NCI-H2107 treated with DMSO at 0.1 percent for 48 hours (cell line): Measurements from ENCODE around the gene SLC22A12.

Experiments
- DNase-seq: peaks from one replicate; lab custom pipeline; 2025; ENCODE audit not compliant: unreplicated experiment; lab: John Stamatoyannopoulos, UW

The SLC22A12 gene

GRCh38 chr11:64562723-64563351 lies 28.2 kb upstream of the SLC22A12 start:
- DNase-seq = no peak

GRCh38 chr11:64563966-64564365 lies 27.1 kb upstream of the SLC22A12 start:
- no peak for DNase-seq

- DNase-seq = no peak
Measured at GRCh38 chr11:64564419-64564818, 26.6 kb upstream of the SLC22A12 start.

GRCh38 chr11:64564947-64565889 lies 25.8 kb upstream of the SLC22A12 start:
- no peak for DNase-seq

- peak; percentile 10 for DNase-seq
Measured at GRCh38 chr11:64566042-64566914, 24.7 kb upstream of the SLC22A12 start.

GRCh38 chr11:64566915-64567891 lies 23.8 kb upstream of the SLC22A12 start:
- no peak for DNase-seq

GRCh38 chr11:64568041-64568571 lies 22.9 kb upstream of the SLC22A12 start:
- no peak for DNase-seq

- no peak for DNase-seq
Measured at GRCh38 chr11:64568584-64569140, 22.4 kb upstream of the SLC22A12 start.

GRCh38 chr11:64569300-64569970 lies 21.6 kb upstream of the SLC22A12 start:
- no peak for DNase-seq

GRCh38 chr11:64570341-64570740 lies 20.7 kb upstream of the SLC22A12 start:
- DNase-seq = no peak

- no peak for DNase-seq
Measured at GRCh38 chr11:64571050-64571409, 20.0 kb upstream of the SLC22A12 start.

GRCh38 chr11:64571410-64572091 lies 19.5 kb upstream of the SLC22A12 start:
- DNase-seq = no peak

GRCh38 chr11:64572143-64572542 lies 18.9 kb upstream of the SLC22A12 start:
- DNase-seq = no peak

GRCh38 chr11:64577202-64577601 lies 13.8 kb upstream of the SLC22A12 start:
- no peak for DNase-seq

- DNase-seq = no peak
Measured at GRCh38 chr11:64580412-64580811, 10.6 kb upstream of the SLC22A12 start.

GRCh38 chr11:64581057-64581523 lies 9.9 kb upstream of the SLC22A12 start:
- no peak for DNase-seq

- no peak for DNase-seq
Measured at GRCh38 chr11:64582885-64583284, 8.1 kb upstream of the SLC22A12 start.
